Measurements from ENCODE around the gene TBC1D17.

Gene TBC1D17

GRCh38 chr19:49894011-49894664, 16.6 kb downstream of the TBC1D17 start:
- no peak for DNase-seq (ENCODE audit: low read depth, low spot score)

DNA sequence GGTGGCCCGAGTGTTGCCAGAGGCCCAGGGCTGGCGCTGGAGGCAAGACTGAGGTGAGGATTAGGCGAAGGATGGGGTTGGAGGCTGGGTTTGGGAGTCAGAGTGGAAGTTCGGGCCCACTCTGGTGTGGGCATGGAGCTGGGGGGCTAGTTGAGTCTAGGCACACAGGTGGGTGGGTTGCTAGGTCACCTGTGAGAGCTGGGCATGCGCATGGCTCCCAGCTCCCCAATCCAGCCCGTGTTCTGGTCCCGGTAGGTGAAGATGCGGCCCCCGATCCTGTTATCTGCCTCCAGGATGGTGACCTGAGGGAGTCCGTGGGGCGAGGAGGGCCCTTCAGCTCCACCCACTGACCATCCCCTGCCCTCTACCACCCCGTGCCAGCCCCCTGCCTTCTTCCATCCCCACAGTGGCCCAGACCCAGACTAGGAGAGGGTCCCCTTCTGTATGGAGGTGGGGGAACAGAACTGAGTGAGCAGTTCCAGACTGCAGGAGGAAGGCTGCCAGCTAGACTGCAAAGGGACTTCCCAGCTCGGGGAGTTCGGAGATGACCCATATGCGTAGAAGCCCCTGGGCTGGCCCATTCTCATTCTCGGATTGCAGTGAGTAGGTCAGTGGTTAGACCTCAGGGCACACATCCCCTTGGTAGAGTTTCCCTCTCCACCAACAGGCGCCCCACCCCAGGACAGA, 17.5 kb downstream of the TBC1D17 start:
- DNase-seq (ENCODE audit: low read depth, low spot score): no peak

GRCh38 chr19:49895566-49896297, 18.2 kb downstream of the TBC1D17 start:
- no peak for DNase-seq (ENCODE audit: low read depth, low spot score)

- no peak for DNase-seq (ENCODE audit: low read depth, low spot score)
Observed at GRCh38 chr19:49896863-49897621, 19.5 kb downstream of the TBC1D17 start, which contains the start of gene IL4I1. IL4I1 (minus strand) TSS chr19:49896887; CDS start chr19:49896160, 727 bp downstream.

- DNase-seq (ENCODE audit: low read depth, low spot score): no peak
Observed at GRCh38 chr19:49904136-49904535, 26.6 kb downstream of the TBC1D17 start.

GRCh38 chr19:49906879-49907564, 29.5 kb downstream of the TBC1D17 start:
- DNase-seq (ENCODE audit: low read depth, low spot score): no peak

DNA sequence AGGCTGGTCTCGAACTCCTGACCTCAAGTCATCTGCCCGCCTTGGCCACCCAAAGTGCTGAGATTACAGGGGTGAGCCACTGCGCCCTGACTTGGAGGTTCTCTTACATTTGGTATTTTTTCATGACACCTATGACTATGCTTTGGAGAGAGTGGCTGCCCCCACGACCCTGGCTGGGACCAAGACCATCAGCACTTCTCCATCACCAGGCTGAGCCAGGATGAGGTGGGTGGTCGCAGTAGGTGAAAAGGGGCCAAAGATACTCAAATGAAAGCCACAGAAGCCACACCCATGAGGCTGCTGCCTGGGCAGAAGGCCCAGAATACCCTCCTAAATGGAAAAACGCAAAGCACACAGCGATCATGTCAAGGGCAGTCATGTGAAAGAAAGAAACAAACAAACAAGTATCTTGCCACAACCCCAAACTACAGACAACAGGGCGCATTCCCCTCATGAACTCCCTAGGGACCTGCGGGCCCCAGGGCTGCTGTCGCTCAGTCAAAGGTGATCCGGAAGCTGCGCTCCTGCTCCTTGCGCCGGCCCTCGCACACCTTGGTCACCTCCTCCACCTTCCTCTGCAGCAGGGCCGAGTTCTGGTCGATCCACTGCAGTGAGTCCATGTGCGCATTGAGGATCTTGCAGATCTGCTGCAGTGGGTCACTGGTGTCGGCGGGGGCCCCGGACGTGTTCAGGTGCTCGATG, 30.4 kb downstream of the TBC1D17 start:
- no peak for DNase-seq (ENCODE audit: low read depth, low spot score)

DNA sequence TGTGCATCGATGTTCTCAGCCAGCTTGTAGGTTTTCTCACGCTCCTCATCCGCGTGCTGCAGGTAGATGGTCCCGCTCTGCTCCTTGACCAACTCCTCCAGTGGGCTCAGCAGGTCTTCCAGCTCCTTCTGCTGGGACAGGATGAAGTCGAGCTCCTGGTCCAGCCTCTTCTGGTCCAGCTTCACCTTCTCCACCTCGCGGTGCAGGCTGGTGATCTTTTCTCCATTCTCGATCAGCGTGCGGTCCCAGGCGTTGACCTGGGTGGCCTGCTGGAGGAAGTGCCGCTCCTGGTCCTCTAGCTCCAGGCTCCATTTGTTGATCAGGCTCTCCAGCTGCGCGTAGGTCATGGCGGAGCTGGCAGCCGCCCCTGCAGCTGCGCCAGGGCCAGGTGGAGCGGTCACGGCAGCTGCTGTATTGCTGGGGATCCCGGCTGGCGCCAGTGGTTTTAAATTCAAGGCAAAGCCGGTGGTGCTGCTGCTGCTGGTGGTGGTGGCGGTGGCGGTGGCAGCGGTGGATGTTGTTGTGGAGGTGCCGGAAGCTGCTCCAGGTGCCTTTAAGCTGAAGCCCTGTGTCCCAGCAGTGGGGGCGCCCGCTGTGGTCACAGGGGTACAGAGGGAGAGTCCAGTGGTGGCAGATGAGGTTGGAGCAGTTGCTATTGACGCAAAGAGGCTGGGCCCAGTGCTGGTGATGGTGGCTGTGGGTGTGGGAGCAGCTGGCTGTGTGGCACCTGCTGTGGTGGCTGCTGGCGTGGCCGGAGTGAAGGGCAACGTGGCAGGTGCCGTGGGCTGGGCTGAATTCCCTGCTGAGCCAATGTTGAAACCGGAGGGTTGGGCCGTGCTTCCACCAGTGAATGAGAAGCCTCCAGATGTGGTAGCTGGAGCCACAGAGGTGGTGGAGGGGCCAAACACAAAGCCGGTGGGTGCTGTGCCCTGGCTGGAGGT, 31.2 kb downstream of the TBC1D17 start:
- no peak for DNase-seq (ENCODE audit: low read depth, low spot score)

GRCh38 chr19:49910179-49910578, 32.7 kb downstream of the TBC1D17 start:
- DNase-seq (ENCODE audit: low read depth, low spot score): no peak

DNA sequence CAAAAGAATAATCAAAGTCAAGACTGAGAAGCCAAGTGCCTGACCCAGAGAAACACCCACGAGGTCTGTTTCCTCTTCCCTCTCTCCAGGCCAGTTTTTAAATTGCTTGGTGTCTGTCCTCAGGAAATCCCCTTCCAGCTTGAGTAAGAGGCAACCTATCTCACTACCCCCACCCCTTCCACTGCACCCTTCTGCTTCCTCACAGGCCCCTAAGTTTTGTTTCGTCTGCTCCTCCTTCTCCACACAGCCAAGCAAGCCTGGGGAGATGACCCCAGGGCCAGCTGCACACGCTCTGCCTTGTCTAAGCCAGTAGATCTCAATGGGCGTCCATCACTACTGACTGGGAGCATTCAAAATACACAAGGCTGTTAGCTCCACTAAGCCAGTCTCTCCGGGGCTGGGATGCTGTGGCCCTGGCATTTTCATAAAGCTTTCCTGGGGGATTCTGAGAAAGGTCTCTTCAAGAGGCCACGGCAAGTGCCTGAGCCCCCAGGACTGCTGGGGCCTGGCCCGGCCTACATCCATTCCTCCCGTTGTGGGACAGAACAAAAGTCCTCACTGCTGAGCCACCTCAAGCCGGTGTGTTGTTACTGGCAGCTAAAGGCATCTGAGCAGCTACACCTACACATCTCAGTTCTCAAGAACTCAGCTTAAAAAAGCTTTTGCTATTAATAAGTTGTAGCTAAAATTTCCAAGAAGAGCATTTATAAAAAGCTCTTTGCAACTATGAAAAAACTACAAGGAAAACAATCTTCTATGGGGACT, 34.1 kb downstream of the TBC1D17 start:
- DNase-seq (ENCODE audit: low read depth, low spot score): no peak

- no peak for DNase-seq (ENCODE audit: low read depth, low spot score)
Observed at GRCh38 chr19:49912965-49913685, 35.6 kb downstream of the TBC1D17 start.

DNA sequence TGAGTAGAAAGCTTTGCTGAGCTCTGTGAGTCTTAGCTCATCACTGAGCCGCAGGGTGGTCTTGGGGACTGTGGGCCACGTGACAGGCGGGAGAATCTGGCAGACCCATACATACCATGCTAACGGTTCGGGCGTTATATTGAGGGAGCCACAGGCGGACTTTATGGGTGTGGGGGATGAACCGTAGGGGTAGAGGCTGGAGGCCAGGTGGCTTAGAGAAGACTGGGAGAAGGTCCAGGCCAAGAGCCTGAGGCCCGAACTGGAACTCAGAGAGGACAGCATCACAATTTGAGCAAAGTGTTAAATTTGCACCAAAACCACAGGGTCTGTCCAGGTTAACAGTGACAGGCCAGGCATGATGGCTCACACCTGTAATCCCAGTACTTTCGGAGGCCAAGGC, 36.2 kb downstream of the TBC1D17 start:
- no peak for DNase-seq (ENCODE audit: low read depth, low spot score)

DNA sequence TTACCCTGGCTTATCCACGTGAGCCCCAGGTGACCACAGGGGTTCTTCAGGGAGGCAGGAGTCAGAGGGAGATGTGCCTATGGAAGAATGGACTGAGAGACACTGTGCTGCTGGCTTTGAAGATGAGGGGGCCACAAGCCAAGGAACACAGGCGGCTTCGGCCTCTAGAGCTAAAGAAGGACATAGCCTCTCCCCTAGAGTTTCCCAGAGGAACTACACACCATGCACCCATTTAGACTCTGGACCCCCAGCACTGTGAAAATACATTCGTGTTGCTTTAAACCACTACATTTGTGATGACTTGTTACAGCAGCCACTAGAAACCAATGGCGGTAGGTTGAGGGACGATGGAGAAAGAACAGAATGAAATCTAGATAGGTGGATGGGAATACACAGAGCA, 37.8 kb downstream of the TBC1D17 start:
- DNase-seq (ENCODE audit: low read depth, low spot score): no peak

DNA sequence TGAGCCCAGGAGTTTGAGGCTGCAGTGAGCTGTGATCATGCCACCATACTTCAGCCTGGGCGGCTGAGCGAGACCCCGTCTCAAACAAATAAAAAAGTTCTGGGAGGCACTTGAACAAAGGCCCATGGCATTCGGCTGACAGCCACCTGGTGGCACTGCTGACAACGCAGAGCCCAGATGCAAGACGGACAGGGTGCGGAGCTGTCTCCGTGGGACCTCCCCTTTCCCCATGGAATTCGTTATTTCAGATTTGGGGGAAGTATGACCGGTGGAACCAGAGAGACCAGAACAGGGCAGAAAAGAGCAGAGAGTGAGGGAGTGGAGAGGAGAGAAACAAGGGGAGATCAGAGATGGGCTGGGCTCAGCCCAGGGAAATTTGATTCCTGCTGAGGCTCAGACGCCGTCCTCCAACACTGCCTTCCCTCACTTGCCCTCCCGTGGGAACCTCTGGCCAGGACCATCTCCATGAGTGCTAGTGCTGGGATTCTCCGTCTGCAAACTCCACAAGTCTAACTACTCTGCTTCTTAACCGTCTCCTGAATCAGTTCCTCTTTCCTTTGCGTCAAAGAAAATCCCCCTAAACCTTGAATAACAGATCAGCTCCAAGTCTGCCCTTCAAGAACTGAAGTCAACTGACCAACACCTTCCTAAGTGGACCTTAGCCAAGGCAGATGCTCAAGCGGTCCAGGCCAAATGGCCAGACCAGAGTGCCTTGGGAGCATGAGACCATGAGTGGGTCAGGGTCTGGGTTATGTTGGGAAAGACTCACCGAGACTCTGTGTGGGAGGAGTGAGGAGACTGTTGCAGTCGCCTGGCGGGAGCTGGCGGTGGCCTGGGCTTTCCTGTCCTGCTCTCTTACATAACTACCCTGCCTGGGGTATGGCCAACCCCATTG, 39.6 kb downstream of the TBC1D17 start:
- no peak for DNase-seq (ENCODE audit: low read depth, low spot score)

DNA sequence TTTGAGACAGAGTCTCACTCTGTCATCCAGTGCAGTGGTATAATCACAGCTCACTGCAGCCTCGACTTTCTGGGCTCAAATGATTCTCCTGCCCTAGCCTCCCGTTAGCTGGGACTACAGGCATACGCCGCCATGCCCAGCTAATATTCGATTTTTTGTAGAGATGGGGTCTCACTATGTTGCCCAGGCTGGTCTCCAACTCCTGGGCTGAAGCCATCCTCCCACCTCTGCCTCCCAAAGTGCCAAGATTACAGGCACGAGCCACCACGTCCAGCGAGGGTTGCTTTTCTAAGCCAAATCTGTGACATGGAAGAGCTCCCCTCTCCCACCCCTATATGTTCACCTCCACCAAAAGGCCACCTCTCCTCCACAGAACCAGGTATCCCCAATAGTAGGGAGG, 40.6 kb downstream of the TBC1D17 start:
- no peak for DNase-seq (ENCODE audit: low read depth, low spot score)

DNA sequence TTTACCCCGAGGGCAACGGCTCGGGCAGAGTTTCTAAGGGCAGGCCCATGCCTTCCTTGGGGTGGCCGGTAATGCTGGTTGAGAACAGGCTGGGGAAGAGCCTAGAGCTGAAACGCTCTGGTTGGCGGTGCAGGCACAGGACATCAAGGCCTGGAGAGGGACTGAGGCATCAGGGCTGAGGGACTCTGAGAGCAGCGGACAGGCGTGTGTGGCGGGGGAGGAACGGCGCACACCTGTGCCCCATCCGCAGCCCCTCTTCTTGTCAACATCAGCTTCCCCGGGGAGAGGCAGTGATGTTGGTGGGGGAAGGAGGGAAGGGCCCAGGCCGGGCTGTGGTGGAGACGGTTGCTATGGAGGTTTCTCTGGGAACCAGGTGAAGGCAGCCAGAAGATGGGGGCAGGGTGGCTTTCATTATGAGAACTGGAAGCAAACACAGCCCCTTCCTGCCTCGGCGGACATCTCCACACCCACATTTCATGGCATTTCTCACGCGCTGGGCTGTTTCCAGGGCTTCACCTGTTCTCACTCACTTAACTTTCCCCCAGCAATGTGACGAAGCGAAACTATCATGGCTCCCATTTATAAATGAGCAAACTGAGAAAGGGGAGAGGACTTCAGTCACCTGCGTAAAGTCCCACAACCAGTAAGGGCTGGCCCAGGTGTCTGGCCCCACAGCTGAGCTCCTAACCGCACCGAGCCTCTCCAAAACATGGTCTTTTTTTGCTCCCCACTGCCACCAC, 43.3 kb downstream of the TBC1D17 start:
- DNase-seq (ENCODE audit: low read depth, low spot score): no peak

Measured in iPS DF 19.7 (cell line).